Lower lobe of right lung (tissue), 2 donors: ENCODE measurements around the gene THRB. TPM values are rescaled to one million over a fixed set of nuclear protein-coding genes. Genes with fewer than 3 reads are reported as not detected.

Source experiments
- ATAC-seq, 2 donors: fragments of 200-7000 bp; cut with Tn5 transposase; one replicate each; pipeline ENCODE4 v1.9.1; 2020 to 2022; ENCODE audit warnings: mild to moderate bottlenecking in 2 of 2, moderate library complexity in 2 of 2
- DNase-seq: peaks from one replicate; pipeline ENCODE4 v3.0.0-alpha.2; 2020
- H3K27ac ChIP-seq: fragments of 200-600 bp; one replicate; pipeline ENCODE4 v1.8.0; 2022
- H3K27me3 ChIP-seq: fragments of 200-600 bp; one replicate; pipeline ENCODE4 v1.8.0; 2022; ENCODE audit warnings: low read depth
- H3K36me3 ChIP-seq: fragments of 200-600 bp; one replicate; pipeline ENCODE4 v1.8.0; 2022; ENCODE audit warnings: mild to moderate bottlenecking
- H3K4me1 ChIP-seq: fragments of 200-600 bp; one replicate; pipeline ENCODE4 v1.8.0; 2022
- H3K4me3 ChIP-seq: fragments of 200-600 bp; one replicate; pipeline ENCODE4 v1.8.0; 2022; ENCODE audit warnings: mild to moderate bottlenecking
- H3K9me3 ChIP-seq: fragments of 200-600 bp; one replicate; pipeline ENCODE4 v1.8.0; 2022
- CTCF ChIP-seq: fragments of 200-600 bp; IDR thresholded peaks from one replicate; pipeline ENCODE4 v1.8.0; 2022; ENCODE audit warnings: antibody characterized with exemption, mild to moderate bottlenecking
- intact Hi-C: fragments of 100-400 bp; cut with DNase I; formaldehyde crosslinking; loops from one replicate; pipeline ENCODE4 v1.11.0; 2022
- total RNA-seq: library from RNA; stranded (reverse); fragmentation: NEBNext Ultra II Directional; extraction: Animal tissue kit (Norgen Biotek cat#: 25700); gene quantifications from one replicate; pipeline ENCODE4 v1.2.1, GENCODE V29; 2021
- donor health status: DM: no; HTN: yes; CAD: no; lungs with severe emphysema.

The THRB gene
- total RNA-seq, 1 donor from 2014 or later, result 14.6 TPM

- Histone ChIP-seq H3K9me3 (no peaks in the 10 kb centered on the region), H3K36me3 (no peaks in the 10 kb centered on the region), H3K27ac (no peak overlapping the region), H3K4me1 (no peaks in the 10 kb centered on the region), H3K4me3 (no peak overlapping the region), H3K27me3 (no peaks in the 10 kb centered on the region)
- no peak for ATAC-seq
- intact Hi-C loops, result no loop called here
- no peak for TF ChIP-seq CTCF
- no peak for DNase-seq
Measured at GRCh38 chr3:24201301-24201700, 293.3 kb downstream of the THRB start.

- intact Hi-C loops, result no loop called here
- Histone ChIP-seq H3K27me3 (no peaks in the 10 kb centered on the region), H3K27ac (no peak overlapping the region), H3K9me3 (no peaks in the 10 kb centered on the region), H3K4me1 (no peaks in the 10 kb centered on the region), H3K4me3 (no peak overlapping the region), H3K36me3 (no peaks in the 10 kb centered on the region)
- no peak for DNase-seq
- no peak for TF ChIP-seq CTCF
- ATAC-seq, result no peak
Measured at GRCh38 chr3:24199775-24200247, 294.8 kb downstream of the THRB start.

- Histone ChIP-seq H3K4me1 (no peaks in the 10 kb centered on the region), H3K9me3 (no peaks in the 10 kb centered on the region), H3K4me3 (no peak overlapping the region), H3K27ac (no peak overlapping the region), H3K36me3 (no peaks in the 10 kb centered on the region), H3K27me3 (no peaks in the 10 kb centered on the region)
- no peak for TF ChIP-seq CTCF
- DNase-seq, result no peak
- intact Hi-C loops, result no loop called here
- no peak for ATAC-seq
Measured at GRCh38 chr3:24199300-24199699, 295.4 kb downstream of the THRB start.

GRCh38 chr3:24198728-24199127 lies 295.9 kb downstream of the THRB start:
- Histone ChIP-seq H3K4me1 (no peaks in the 10 kb centered on the region), H3K4me3 (no peak overlapping the region), H3K27ac (no peak overlapping the region), H3K36me3 (no peaks in the 10 kb centered on the region), H3K27me3 (no peaks in the 10 kb centered on the region), H3K9me3 (no peaks in the 10 kb centered on the region)
- intact Hi-C loops, result no loop called here
- ATAC-seq, result no peak
- TF ChIP-seq CTCF, result no peak
- DNase-seq, result no peak

GRCh38 chr3:24197809-24198208 lies 296.8 kb downstream of the THRB start:
- no peaks in the 10 kb centered on the region for H3K36me3 ChIP-seq
- ATAC-seq, result no peak
- H3K27ac ChIP-seq, result no peak overlapping the region
- H3K4me1 ChIP-seq, result no peaks in the 10 kb centered on the region
- no peaks in the 10 kb centered on the region for H3K9me3 ChIP-seq
- intact Hi-C loops, result no loop called here
- no peak for DNase-seq
- H3K4me3 ChIP-seq, result no peak overlapping the region
- no peak for TF ChIP-seq CTCF
- no peaks in the 10 kb centered on the region for H3K27me3 ChIP-seq

GRCh38 chr3:24196526-24196925 lies 298.1 kb downstream of the THRB start:
- H3K36me3 ChIP-seq, result no peaks in the 10 kb centered on the region
- no peaks in the 10 kb centered on the region for H3K9me3 ChIP-seq
- no peaks in the 10 kb centered on the region for H3K27me3 ChIP-seq
- H3K4me1 ChIP-seq, result no peaks in the 10 kb centered on the region
- ATAC-seq (no peak), DNase-seq (no peak)
- no peak for TF ChIP-seq CTCF
- intact Hi-C loops, result no loop called here
- no peak overlapping the region for H3K27ac ChIP-seq
- no peak overlapping the region for H3K4me3 ChIP-seq
